ENCODE measurements around the gene TGFBR3.
A peak's percentile ranks its signal among the peaks of the same experiment; 100 is the strongest.

Gene TGFBR3

GRCh38 chr1:91895832-91896556, 10.0 kb upstream of the TGFBR3 start:
- no peak for TF ChIP-seq JUND (IDR thresholded peaks at IDR 0.05; ENCODE audit: low read depth)
- in situ Hi-C loops (cut with HindIII; ENCODE audit: low pct_unique_long_range_greater_than_20kb, low sequenced_read_pairs) = no loop called here
- DNase-seq (ENCODE audit: low read depth in 1 of 2, low spot score in 1 of 2) = no peak

- no peak for TF ChIP-seq JUND (IDR thresholded peaks at IDR 0.05; ENCODE audit: low read depth)
- no peak for DNase-seq (ENCODE audit: low read depth in 1 of 2, low spot score in 1 of 2)
- in situ Hi-C loops (cut with HindIII; ENCODE audit: low pct_unique_long_range_greater_than_20kb, low sequenced_read_pairs) = no loop called here
Observed at GRCh38 chr1:91894036-91894761, 8.2 kb upstream of the TGFBR3 start.

GRCh38 chr1:91891969-91892368, 6.0 kb upstream of the TGFBR3 start:
- DNase-seq (ENCODE audit: low read depth in 1 of 2, low spot score in 1 of 2) = no peak
- no peak for TF ChIP-seq JUND (IDR thresholded peaks at IDR 0.05; ENCODE audit: low read depth)
- in situ Hi-C loops (cut with HindIII; ENCODE audit: low pct_unique_long_range_greater_than_20kb, low sequenced_read_pairs) = no loop called here

GRCh38 chr1:91891454-91891853, 5.5 kb upstream of the TGFBR3 start:
- TF ChIP-seq JUND (IDR thresholded peaks at IDR 0.05; ENCODE audit: low read depth) = no peak
- DNase-seq (ENCODE audit: low read depth in 1 of 2, low spot score in 1 of 2) = no peak
- in situ Hi-C loops (cut with HindIII; ENCODE audit: low pct_unique_long_range_greater_than_20kb, low sequenced_read_pairs) = no loop called here

GRCh38 chr1:91889717-91890459, 3.9 kb upstream of the TGFBR3 start:
- no peak for TF ChIP-seq JUND (IDR thresholded peaks at IDR 0.05; ENCODE audit: low read depth)
- DNase-seq (ENCODE audit: low read depth in 1 of 2, low spot score in 1 of 2) = no peak
- in situ Hi-C loops (cut with HindIII; ENCODE audit: low pct_unique_long_range_greater_than_20kb, low sequenced_read_pairs) = no loop called here

- TF ChIP-seq JUND (IDR thresholded peaks at IDR 0.05; ENCODE audit: low read depth) = no peak
- in situ Hi-C loops (cut with HindIII; ENCODE audit: low pct_unique_long_range_greater_than_20kb, low sequenced_read_pairs) = no loop called here
- no peak for DNase-seq (ENCODE audit: low read depth in 1 of 2, low spot score in 1 of 2)
Observed at GRCh38 chr1:91885213-91885715, 687 bp downstream of the TGFBR3 start.

GRCh38 chr1:91884459-91885212, 1.3 kb downstream of the TGFBR3 start:
- in situ Hi-C loops (cut with HindIII; ENCODE audit: low pct_unique_long_range_greater_than_20kb, low sequenced_read_pairs) = no loop called here
- peak in 1 of 2 experiments; percentile 15 for DNase-seq (ENCODE audit: low read depth in 1 of 2, low spot score in 1 of 2)
- no peak for TF ChIP-seq JUND (IDR thresholded peaks at IDR 0.05; ENCODE audit: low read depth)

- in situ Hi-C loops (cut with HindIII; ENCODE audit: low pct_unique_long_range_greater_than_20kb, low sequenced_read_pairs) = no loop called here
- no peak for DNase-seq (ENCODE audit: low read depth in 1 of 2, low spot score in 1 of 2)
- TF ChIP-seq JUND (IDR thresholded peaks at IDR 0.05; ENCODE audit: low read depth) = no peak
Observed at GRCh38 chr1:91883470-91883869, 2.5 kb downstream of the TGFBR3 start.

GRCh38 chr1:91881280-91881679, 4.7 kb downstream of the TGFBR3 start:
- DNase-seq (ENCODE audit: low read depth in 1 of 2, low spot score in 1 of 2) = no peak
- TF ChIP-seq JUND (IDR thresholded peaks at IDR 0.05; ENCODE audit: low read depth) = no peak
- in situ Hi-C loops (cut with HindIII; ENCODE audit: low pct_unique_long_range_greater_than_20kb, low sequenced_read_pairs) = no loop called here

GRCh38 chr1:91879733-91880132, 6.2 kb downstream of the TGFBR3 start:
- DNase-seq (ENCODE audit: low read depth in 1 of 2, low spot score in 1 of 2) = no peak
- in situ Hi-C loops (cut with HindIII; ENCODE audit: low pct_unique_long_range_greater_than_20kb, low sequenced_read_pairs) = no loop called here
- TF ChIP-seq JUND (IDR thresholded peaks at IDR 0.05; ENCODE audit: low read depth) = no peak

- in situ Hi-C loops (cut with HindIII; ENCODE audit: low pct_unique_long_range_greater_than_20kb, low sequenced_read_pairs) = no loop called here
- DNase-seq (ENCODE audit: low read depth in 1 of 2, low spot score in 1 of 2) = no peak
- TF ChIP-seq JUND (IDR thresholded peaks at IDR 0.05; ENCODE audit: low read depth) = no peak
Observed at GRCh38 chr1:91877574-91878208, 8.3 kb downstream of the TGFBR3 start.

All from T47D (cell line).